Osteoblast (primary cell): ENCODE measurements around the gene GNL2. TPM values are rescaled to one million over a fixed set of nuclear protein-coding genes. Genes with fewer than 3 reads are reported as not detected.
"Not testable (repeated sequence)": the region's sequence is repeated elsewhere in the genome, so short reads cannot be mapped to it uniquely, and the experiment has no call there.

Experiments used
- DNase-seq: peaks from one replicate; pipeline ENCODE4 v3.0.0; 2011; ENCODE audit warnings: low spot score, mixed read lengths; ENCODE audit not compliant: insufficient read length; ENCODE audit errors: missing footprints
- H2AFZ ChIP-seq: 2 replicates; pipeline ENCODE4 v1.6.0; 2011; ENCODE audit warnings: mild to moderate bottlenecking, low read length
- H3K27ac ChIP-seq: 2 replicates; pipeline ENCODE4 v1.5.1; 2011; ENCODE audit warnings: mild to moderate bottlenecking, low read depth, low read length, moderate library complexity
- H3K27me3 ChIP-seq: 2 replicates; pipeline ENCODE4 v1.6.0; 2012; ENCODE audit warnings: mild to moderate bottlenecking, control low read depth, inconsistent platforms, low read length, moderate library complexity; ENCODE audit not compliant: insufficient read depth
- H3K36me3 ChIP-seq: 2 replicates; pipeline ENCODE4 v1.5.1; 2011; ENCODE audit warnings: mild to moderate bottlenecking, low read length, control low read depth, moderate library complexity; ENCODE audit not compliant: insufficient read depth
- H3K4me1 ChIP-seq: 2 replicates; pipeline ENCODE4 v1.5.1; 2011; ENCODE audit warnings: mild to moderate bottlenecking, low read length, control low read depth, moderate library complexity; ENCODE audit not compliant: insufficient read depth
- H3K4me2 ChIP-seq: 2 replicates; pipeline ENCODE4 v1.6.0; 2011; ENCODE audit warnings: mild to moderate bottlenecking, low read length; ENCODE audit not compliant: insufficient read depth
- H3K4me3 ChIP-seq: fragments of 200-600 bp; sonication (generic); 3 replicates; pipeline ENCODE4 v1.5.1; 2012; ENCODE audit warnings: mild to moderate bottlenecking, low read length, inconsistent platforms; ENCODE audit not compliant: insufficient read depth
- H3K79me2 ChIP-seq: 2 replicates; pipeline ENCODE4 v1.6.0; 2012; ENCODE audit warnings: mild to moderate bottlenecking, low read length, control low read depth, inconsistent platforms; ENCODE audit not compliant: insufficient read depth
- H3K9me3 ChIP-seq: 2 replicates; pipeline ENCODE4 v1.5.1; 2011; ENCODE audit warnings: low read depth, low read length, control low read depth
- H4K20me1 ChIP-seq: 2 replicates; pipeline ENCODE4 v1.6.0; 2012; ENCODE audit warnings: mild to moderate bottlenecking, low read length, control low read depth; ENCODE audit not compliant: insufficient read depth
- CTCF ChIP-seq: IDR thresholded peaks from 2 replicates; pipeline ENCODE4 v1.5.1; 2011; ENCODE audit warnings: mild to moderate bottlenecking, low read depth, low read length, moderate library complexity; ENCODE audit errors: extremely low read depth
- total RNA-seq: library from RNA; depleted of rRNA; stranded (reverse); fragments of >200 nt; gene quantifications from 2 replicates; pipeline ENCODE4 v1.2.3, GENCODE V29; 2012

GNL2 gene
- total RNA-seq, 1 donor = 46.7 TPM

DNA sequence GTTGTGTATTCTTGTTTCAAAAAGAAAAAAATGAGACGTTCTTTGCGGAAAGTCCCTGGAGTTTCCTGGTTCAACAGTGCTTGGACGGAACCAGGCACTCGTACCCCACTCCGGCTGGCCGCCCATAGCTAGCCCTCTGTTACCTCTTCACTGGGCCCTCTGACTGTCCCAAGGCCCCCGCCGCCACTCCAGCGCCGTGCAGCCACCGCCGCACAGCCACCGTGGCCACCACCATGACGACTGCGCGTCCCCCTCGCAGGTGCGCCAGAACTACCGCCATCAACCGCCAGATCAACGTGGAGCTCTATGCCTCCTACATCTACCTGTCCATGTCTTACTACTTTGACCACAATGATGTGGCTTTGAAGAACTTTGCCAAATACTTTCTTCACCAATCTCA is 51.2 kb downstream of the GNL2 start:
- H3K79me2 ChIP-seq = peaks cover 22% of the 10 kb centered on the region
- peaks cover 5% of the 10 kb centered on the region for H3K4me1 ChIP-seq
- no peak for DNase-seq
- H4K20me1 ChIP-seq = peaks cover 5% of the 10 kb centered on the region
- no peak overlapping the region for H3K27ac ChIP-seq
- H3K4me3 ChIP-seq = no peak overlapping the region
- H3K36me3 ChIP-seq = peaks cover 43% of the 10 kb centered on the region
- TF ChIP-seq CTCF = no peak
- no peak overlapping the region for H2AFZ ChIP-seq
- H3K9me3 ChIP-seq = no peaks in the 10 kb centered on the region
- no peak overlapping the region for H3K4me2 ChIP-seq
- H3K27me3 ChIP-seq = no peaks in the 10 kb centered on the region

- H3K4me3 ChIP-seq = no peak overlapping the region
- no peak for TF ChIP-seq CTCF
- no peaks in the 10 kb centered on the region for H3K4me1 ChIP-seq
- H3K36me3 ChIP-seq = peaks cover 45% of the 10 kb centered on the region
- no peak overlapping the region for H3K4me2 ChIP-seq
- H4K20me1 ChIP-seq = no peaks in the 10 kb centered on the region
- H3K27me3 ChIP-seq = no peaks in the 10 kb centered on the region
- no peak overlapping the region for H2AFZ ChIP-seq
- H3K79me2 ChIP-seq = peaks cover 11% of the 10 kb centered on the region
- no peak for DNase-seq
- H3K9me3 ChIP-seq = no peaks in the 10 kb centered on the region
- no peak overlapping the region for H3K27ac ChIP-seq
Observed at GRCh38 chr1:37540036-37540785, 55.5 kb downstream of the GNL2 start.

GRCh38 chr1:37539154-37539553 is 56.6 kb downstream of the GNL2 start:
- not testable (repeated sequence) for H3K4me2 ChIP-seq, DNase-seq, H3K9me3 ChIP-seq, H2AFZ ChIP-seq, H3K79me2 ChIP-seq, H3K4me1 ChIP-seq, H3K27me3 ChIP-seq, H4K20me1 ChIP-seq, H3K27ac ChIP-seq, H3K4me3 ChIP-seq
- peaks cover 45% of the 10 kb centered on the region for H3K36me3 ChIP-seq

GRCh38 chr1:37537378-37537777 is 58.4 kb downstream of the GNL2 start:
- Histone ChIP-seq H3K27me3 (no peaks in the 10 kb centered on the region), H3K27ac (no peak overlapping the region), H3K4me1 (peaks cover 12% of the 10 kb centered on the region), H3K4me3 (no peak overlapping the region), H2AFZ (no peak overlapping the region), H4K20me1 (no peaks in the 10 kb centered on the region), H3K4me2 (no peak overlapping the region), H3K9me3 (no peaks in the 10 kb centered on the region), H3K36me3 (peaks cover 45% of the 10 kb centered on the region), H3K79me2 (peaks cover 6% of the 10 kb centered on the region)
- DNase-seq = peak; percentile 37
- TF ChIP-seq CTCF = no peak
